Mammary microvascular endothelial cell (primary cell): Measurements from ENCODE around the gene SVEP1. TPM values are rescaled to one million over a fixed set of nuclear protein-coding genes. Genes with fewer than 3 reads are reported as not detected.

Source experiments
- total RNA-seq: library from RNA; depleted of rRNA; stranded (reverse); fragments of >200 nt; gene quantifications from 2 replicates; pipeline ENCODE4 v1.2.3, GENCODE V29; 2015

The SVEP1 gene
- under 0.01 TPM in 1 of 2 replicates, not detected in the other for total RNA-seq

DNA sequence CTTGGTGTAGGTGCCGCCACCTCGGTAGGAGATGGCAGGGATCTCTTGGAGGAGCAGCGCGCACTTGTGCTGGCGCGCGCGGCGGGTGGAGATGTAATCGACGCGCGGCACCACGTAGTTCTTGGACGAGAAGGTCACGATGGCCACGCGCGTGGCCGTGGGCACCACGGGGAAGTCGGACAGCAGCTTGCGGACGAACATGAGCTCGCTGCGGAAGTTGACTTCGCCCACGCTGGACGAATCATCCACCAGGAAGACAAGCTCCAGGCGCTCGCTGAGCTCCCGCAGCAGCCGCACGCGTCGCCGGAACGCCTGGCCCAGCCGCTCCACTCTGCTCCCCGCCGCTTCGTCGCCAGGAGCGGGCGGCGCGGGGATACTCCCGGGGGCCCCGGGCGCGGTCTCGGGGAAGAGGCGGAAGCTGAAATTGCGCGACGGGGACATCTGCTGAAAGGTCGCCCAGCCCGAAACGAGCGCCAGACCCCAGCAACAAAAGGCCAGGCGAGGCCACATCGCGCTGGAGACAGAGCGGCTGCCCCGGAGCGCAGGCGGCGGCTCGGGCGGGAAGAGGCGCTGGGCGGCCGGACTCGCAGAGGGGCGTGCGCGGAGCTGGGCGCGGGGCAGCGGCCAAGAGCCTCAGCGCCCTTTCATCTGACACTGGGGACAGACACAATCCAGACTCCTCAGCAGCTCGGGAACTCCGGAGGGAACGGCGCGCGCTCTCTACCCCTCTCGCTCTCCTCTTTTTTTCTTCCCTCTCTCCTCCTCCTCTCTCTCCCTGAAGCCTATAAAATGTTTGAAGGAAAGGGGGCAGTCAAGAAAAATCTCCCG lies at the start of gene SVEP1:
SVEP1 (minus strand) TSS at position 708 of the 828 bp plus-strand sequence; CDS start at position 510, 198 bp downstream.

DNA sequence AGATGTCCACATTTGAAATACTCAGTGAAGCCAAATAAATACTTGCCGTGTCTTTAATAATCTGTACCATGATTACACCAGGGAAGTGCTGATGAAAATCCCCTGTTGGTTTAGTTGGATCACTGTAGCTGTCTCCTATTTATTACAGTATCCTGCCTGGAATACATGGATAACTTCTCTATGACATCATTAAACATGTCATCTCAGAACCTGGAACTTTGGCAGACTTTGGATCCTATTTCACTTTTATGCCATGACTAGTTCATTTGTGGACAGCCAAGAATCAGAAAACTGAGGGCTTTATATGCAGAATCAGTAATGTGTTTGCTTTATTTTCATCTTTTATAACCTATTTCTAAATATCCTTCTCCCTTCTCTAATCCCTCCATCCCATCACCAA lies 241.8 kb downstream of the SVEP1 start, which contains the start of gene TXNDC8:
TXNDC8 (minus strand) TSS at position 137 of the 400 bp plus-strand sequence.

Other genes with a start within 250 kb of the SVEP1 start
- gene TXNDC8, start 241.9 kb downstream of the SVEP1 start, total RNA-seq: not detected in 2 replicates
- not detected in 2 replicates for gene MUSK, start 89.0 kb upstream of the SVEP1 start, total RNA-seq